NB4 (cell line): Measurements from ENCODE around the gene SPATA9.

Experiments used
- DNase-seq: peaks from one replicate; pipeline ENCODE4 v3.0.0; 2010; ENCODE audit warnings: low read depth
- H3K4me3 ChIP-seq: one replicate; pipeline ENCODE4 v1.5.1; 2011; ENCODE audit warnings: mild to moderate bottlenecking, low read depth, low read length, moderate library complexity
- MYC ChIP-seq: IDR thresholded peaks from 2 replicates; pipeline ENCODE4 v1.6.1; 2011; ENCODE audit warnings: low read depth, low read length
- POLR2A ChIP-seq: IDR thresholded peaks from 2 replicates; pipeline ENCODE4 v1.6.1; 2011; ENCODE audit warnings: mild to moderate bottlenecking; ENCODE audit not compliant: insufficient read length; ENCODE audit errors: extremely low read depth
- TF ChIP-seq, protein P1 (sequence below): IDR thresholded peaks from 2 replicates; pipeline ENCODE4 v1.6.1; 2011; ENCODE audit warnings: low read depth, low read length
- TF ChIP-seq, protein P2 (sequence below): IDR thresholded peaks from one replicate; pipeline ENCODE4 v1.5.1; 2012; ENCODE audit warnings: low read depth, low read length

SPATA9 gene

DNA sequence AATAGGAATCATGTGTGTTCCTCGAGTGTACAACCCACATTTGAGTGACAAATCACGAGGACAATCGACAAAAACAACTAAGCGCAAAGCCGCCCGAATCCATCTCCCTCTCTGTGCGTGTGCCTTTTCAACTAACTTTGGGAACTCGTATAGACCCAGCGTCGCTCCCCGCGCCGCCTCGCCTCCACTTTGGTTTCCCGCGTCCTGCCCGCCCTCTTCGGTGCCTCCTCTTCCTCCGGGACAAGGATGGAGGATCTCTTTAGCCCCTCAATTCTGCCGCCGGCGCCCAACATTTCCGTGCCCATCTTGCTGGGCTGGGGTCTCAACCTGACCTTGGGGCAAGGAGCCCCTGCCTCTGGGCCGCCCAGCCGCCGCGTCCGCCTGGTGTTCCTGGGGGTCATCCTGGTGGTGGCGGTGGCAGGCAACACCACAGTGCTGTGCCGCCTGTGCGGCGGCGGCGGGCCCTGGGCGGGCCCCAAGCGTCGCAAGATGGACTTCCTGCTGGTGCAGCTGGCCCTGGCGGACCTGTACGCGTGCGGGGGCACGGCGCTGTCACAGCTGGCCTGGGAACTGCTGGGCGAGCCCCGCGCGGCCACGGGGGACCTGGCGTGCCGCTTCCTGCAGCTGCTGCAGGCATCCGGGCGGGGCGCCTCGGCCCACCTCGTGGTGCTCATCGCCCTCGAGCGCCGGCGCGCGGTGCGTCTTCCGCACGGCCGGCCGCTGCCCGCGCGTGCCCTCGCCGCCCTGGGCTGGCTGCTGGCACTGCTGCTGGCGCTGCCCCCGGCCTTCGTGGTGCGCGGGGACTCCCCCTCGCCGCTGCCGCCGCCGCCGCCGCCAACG, 62.5 kb downstream of the SPATA9 start, which contains the start of gene GPR150:
TSS of gene GPR150 (plus strand) at position 58 of the 840 bp plus-strand sequence. CDS start at position 247, 189 bp downstream.
- DNase-seq, result peak; percentile 84
- TF ChIP-seq MYC (no peak), POLR2A (no peak)
- TF ChIP-seq, protein P1, sequence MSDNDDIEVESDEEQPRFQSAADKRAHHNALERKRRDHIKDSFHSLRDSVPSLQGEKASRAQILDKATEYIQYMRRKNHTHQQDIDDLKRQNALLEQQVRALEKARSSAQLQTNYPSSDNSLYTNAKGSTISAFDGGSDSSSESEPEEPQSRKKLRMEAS, result no peak
- TF ChIP-seq, protein P2, sequence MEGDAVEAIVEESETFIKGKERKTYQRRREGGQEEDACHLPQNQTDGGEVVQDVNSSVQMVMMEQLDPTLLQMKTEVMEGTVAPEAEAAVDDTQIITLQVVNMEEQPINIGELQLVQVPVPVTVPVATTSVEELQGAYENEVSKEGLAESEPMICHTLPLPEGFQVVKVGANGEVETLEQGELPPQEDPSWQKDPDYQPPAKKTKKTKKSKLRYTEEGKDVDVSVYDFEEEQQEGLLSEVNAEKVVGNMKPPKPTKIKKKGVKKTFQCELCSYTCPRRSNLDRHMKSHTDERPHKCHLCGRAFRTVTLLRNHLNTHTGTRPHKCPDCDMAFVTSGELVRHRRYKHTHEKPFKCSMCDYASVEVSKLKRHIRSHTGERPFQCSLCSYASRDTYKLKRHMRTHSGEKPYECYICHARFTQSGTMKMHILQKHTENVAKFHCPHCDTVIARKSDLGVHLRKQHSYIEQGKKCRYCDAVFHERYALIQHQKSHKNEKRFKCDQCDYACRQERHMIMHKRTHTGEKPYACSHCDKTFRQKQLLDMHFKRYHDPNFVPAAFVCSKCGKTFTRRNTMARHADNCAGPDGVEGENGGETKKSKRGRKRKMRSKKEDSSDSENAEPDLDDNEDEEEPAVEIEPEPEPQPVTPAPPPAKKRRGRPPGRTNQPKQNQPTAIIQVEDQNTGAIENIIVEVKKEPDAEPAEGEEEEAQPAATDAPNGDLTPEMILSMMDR, result no peak
- peak within 1 kb of the TSS; percentile 64 for H3K4me3 ChIP-seq

DNA sequence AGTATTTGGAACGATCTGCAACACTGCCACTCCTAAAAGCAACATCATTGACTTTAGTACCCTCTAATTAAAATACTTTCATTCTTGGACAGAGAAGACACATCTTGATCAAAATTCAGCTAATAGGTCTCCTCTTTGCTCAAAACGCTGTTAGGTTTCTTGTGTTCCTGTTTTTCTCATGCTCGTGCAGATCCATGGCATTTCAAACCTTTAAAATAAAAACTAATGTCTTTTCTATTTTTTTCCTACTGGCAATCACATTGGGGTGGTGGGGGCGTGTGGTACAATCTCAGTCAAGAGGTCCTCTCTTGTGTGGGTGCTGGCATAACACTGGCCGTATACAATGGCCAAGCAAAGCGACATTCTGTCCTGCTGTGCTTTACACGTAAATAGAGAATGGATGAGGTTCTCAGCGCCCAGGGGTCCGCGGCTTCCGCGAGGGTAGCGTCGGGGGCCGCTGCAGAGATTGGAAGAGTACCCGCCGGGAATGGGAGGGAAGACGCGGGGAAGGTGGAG, 63.2 kb downstream of the SPATA9 start:
- TF ChIP-seq, protein P1, result no peak
- TF ChIP-seq POLR2A (no peak), MYC (no peak)
- TF ChIP-seq, protein P2, result no peak
- DNase-seq, result peak; percentile 31
- peak overlapping the region; percentile 64 for H3K4me3 ChIP-seq

DNA sequence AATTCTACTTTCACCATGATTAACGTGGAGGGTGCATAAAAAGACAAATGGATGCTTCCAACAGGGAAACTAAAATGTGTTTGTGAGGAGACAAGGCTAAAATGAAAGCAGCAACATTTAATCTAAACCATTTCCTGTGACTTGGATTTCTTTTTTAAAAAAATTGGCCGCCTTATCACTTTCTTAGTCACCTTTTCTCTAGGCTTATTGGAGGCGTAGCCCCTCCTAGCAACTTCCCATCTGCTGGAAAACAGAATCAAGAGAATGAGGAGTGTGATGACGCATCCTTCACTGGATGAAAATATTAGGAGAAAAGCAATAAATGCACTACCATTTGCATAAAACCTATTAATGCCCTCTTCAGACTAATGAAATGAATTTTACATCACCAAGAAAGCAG, 63.7 kb downstream of the SPATA9 start:
- TF ChIP-seq, protein P1, result no peak
- TF ChIP-seq POLR2A (no peak), MYC (no peak)
- TF ChIP-seq, protein P2, result no peak
- DNase-seq, result no peak
- H3K4me3 ChIP-seq, result no peak overlapping the region

DNA sequence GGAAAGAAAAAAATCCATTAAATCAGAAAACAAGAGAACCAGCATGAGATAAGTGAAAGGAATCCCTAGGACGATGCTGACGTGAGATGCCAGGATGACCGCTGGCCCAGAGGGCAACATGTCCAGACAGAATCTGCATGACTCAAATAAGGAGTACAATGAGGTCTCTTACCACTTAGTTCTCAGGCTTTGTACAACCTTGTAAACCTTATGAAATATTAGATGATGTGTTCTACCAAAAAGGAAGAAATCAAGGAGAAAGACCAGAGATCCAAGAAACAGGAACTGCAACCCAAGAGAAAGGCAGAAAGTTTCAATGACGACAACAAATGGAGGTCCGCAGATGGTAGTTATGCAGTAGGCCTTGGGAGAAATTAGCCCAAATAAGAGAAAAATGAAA, 65.7 kb downstream of the SPATA9 start:
- no peak for TF ChIP-seq MYC
- TF ChIP-seq, protein P1, result no peak
- no peak for TF ChIP-seq POLR2A
- TF ChIP-seq, protein P2, result no peak
- no peak overlapping the region for H3K4me3 ChIP-seq
- DNase-seq, result no peak

DNA sequence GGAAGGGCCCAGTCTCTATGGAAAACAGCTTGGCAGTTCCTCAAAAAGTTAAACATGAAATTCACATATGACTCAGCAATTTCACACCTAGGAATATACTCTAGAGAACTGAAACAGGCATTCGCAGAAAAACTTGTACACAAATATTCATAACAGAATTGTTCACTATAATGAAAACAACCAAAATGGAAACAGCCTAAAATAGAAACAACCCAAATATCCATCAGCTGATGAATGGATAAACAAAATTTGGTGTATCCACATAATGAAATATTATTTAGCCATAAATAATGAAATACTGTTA, 67.7 kb downstream of the SPATA9 start:
- no peak for DNase-seq
- TF ChIP-seq MYC (no peak), POLR2A (no peak)
- TF ChIP-seq, protein P2, result no peak
- TF ChIP-seq, protein P1, result no peak
- H3K4me3 ChIP-seq, result no peak overlapping the region
